Activated CD4-positive, alpha-beta T cell treated with anti-CD3 and anti-CD28 coated beads for 36 hours (primary cell): ENCODE data around the gene AGA. TPM values are rescaled to one million over a fixed set of nuclear protein-coding genes. Genes with fewer than 3 reads are reported as not detected.

Experiments used
- ATAC-seq: fragments of 200-7000 bp; cut with Tn5 transposase; one replicate; pipeline ENCODE4 v1.10.0; 2021; ENCODE audit warnings: mild to moderate bottlenecking, moderate library complexity
- CTCF ChIA-PET: fragments of 350-600 bp; sonication (Branson Sonifier 250); formaldehyde crosslinking; loops from one replicate; lab custom pipeline; 2021; ENCODE audit warnings: antibody characterized with exemption; lab: Charles Lee
- POLR2A ChIA-PET: fragments of 350-600 bp; sonication (Branson Sonifier 250); formaldehyde crosslinking; loops from one replicate; lab custom pipeline; 2021; ENCODE audit warnings: antibody characterized with exemption, inconsistent platforms; lab: Charles Lee
- DNase-seq: peaks from one replicate; pipeline ENCODE4 v3.0.0-alpha.2; 2020
- H3K27ac Mint-ChIP-seq: one replicate; pipeline ENCODE4 v1.8.0; 2021; ENCODE audit warnings: mixed read lengths
- H3K27me3 Mint-ChIP-seq: one replicate; pipeline ENCODE4 v1.8.0; 2021; ENCODE audit warnings: mixed read lengths
- H3K36me3 Mint-ChIP-seq: one replicate; pipeline ENCODE4 v1.8.0; 2021; ENCODE audit warnings: low read depth, mixed read lengths
- H3K4me1 Mint-ChIP-seq: one replicate; pipeline ENCODE4 v1.8.0; 2021; ENCODE audit warnings: mixed read lengths
- H3K4me3 Mint-ChIP-seq: one replicate; pipeline ENCODE4 v1.8.0; 2021; ENCODE audit warnings: mild to moderate bottlenecking, moderate library complexity, mixed read lengths
- H3K9me3 Mint-ChIP-seq: one replicate; pipeline ENCODE4 v1.8.0; 2021; ENCODE audit warnings: low read depth, mixed read lengths
- intact Hi-C, 2 experiments: fragments of 100-400 bp; cut with DNase I in 1 of 2; cut with micrococcal nuclease in 1 of 2; formaldehyde crosslinking; loops; one replicate each; pipeline versions ENCODE4 v1.14.2 to v1.15.1; 2022 to 2024; cut with DNase I, micrococcal nuclease
- total RNA-seq, 2 experiments: library from RNA; stranded (reverse); gene quantifications; one replicate each; pipeline ENCODE4 v1.2.3, GENCODE V29; 2021

Gene AGA
- total RNA-seq, 2 experiments from 2014 or later = 20.8 to 27.7 TPM

- H3K27me3 Mint-ChIP-seq = no peaks in the 10 kb centered on the region
- H3K4me3 Mint-ChIP-seq = no peak overlapping the region
- no peaks in the 10 kb centered on the region for H3K36me3 Mint-ChIP-seq
- intact Hi-C loops = no loop called here
- H3K4me1 Mint-ChIP-seq = peaks cover 11% of the 10 kb centered on the region
- CTCF ChIA-PET = interaction anchor here (0.7 kb wide), 1 partner anchor 27 kb away, joined by 3 read pairs; no protein-coding TSS in a partner anchor
- POLR2A ChIA-PET = no interaction called here
- no peak for ATAC-seq
- no peak overlapping the region for H3K27ac Mint-ChIP-seq
- no peak for DNase-seq
- H3K9me3 Mint-ChIP-seq = no peaks in the 10 kb centered on the region
These were observed 34.2 kb downstream of the AGA start for GRCh38 chr4:177408023-177408422.

GRCh38 chr4:177405508-177405907, 36.7 kb downstream of the AGA start:
- Mint-ChIP-seq H3K36me3 (no peaks in the 10 kb centered on the region), H3K4me3 (no peak overlapping the region), H3K9me3 (no peaks in the 10 kb centered on the region), H3K4me1 (peaks cover 29% of the 10 kb centered on the region), H3K27me3 (no peaks in the 10 kb centered on the region), H3K27ac (no peak overlapping the region)
- ChIA-PET POLR2A (no interaction called here), CTCF (no interaction called here)
- intact Hi-C loops = loop anchor here in 1 of 2 experiments (2.0 kb wide), 1 partner anchor 35 kb away; no protein-coding TSS in a partner anchor
- ATAC-seq (no peak), DNase-seq (no peak)

DNA sequence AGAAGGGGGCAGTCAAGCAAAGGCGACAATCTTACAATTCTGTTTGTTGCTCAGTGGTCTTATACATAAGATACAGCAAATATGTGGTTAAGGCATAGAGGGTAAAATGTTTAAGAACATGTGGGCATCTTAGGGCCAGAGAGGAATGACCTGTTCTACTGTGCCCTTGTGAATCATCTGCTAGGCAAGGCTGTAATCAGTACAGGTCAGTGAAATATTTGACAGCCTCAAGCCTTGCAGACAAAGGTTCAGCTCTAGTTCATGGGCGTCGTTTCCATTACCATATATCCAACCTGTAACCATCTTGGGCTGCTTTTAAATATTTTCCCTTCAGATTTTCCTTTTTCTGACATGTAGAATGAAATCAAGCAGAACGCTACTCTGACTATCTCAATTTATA, 37.3 kb downstream of the AGA start:
- Mint-ChIP-seq H3K27me3 (no peaks in the 10 kb centered on the region), H3K9me3 (no peaks in the 10 kb centered on the region), H3K4me3 (no peak overlapping the region), H3K4me1 (peaks cover 34% of the 10 kb centered on the region), H3K36me3 (no peaks in the 10 kb centered on the region), H3K27ac (no peak overlapping the region)
- no peak for ATAC-seq
- DNase-seq = no peak
- ChIA-PET CTCF (no interaction called here), POLR2A (no interaction called here)
- intact Hi-C loops = loop anchor here in 1 of 2 experiments (2.0 kb wide), 1 partner anchor 36 kb away; no protein-coding TSS in a partner anchor

DNA sequence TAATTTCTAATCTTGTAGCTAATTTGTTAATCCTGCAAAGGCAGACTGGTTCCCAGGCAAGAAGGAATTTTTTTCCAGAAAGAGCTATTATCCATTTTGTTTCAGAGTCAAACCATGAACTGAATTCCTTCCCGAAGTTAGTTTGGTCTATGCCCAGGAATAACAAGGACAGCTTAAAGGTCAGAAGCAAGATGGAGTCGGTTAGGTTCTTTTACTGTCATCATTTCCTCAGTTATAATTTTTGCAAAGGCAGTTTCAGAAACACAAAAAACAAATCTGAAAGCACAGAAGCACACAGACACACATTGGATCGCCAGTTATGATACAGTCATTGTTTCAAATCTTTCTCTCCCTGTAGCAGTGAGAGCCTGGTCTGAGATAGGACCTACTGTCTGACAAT, 37.9 kb downstream of the AGA start:
- ChIA-PET POLR2A (interaction anchor here (1.5 kb wide), 1 partner anchor 38 kb away, joined by 7 read pairs; the partner anchor contains the start of gene AGA), CTCF (no interaction called here)
- no peak for DNase-seq
- no peaks in the 10 kb centered on the region for H3K27me3 Mint-ChIP-seq
- no peak overlapping the region for H3K27ac Mint-ChIP-seq
- intact Hi-C loops = loop anchor here in 1 of 2 experiments (2.0 kb wide), 1 partner anchor 36 kb away; no protein-coding TSS in a partner anchor
- peaks cover 38% of the 10 kb centered on the region for H3K4me1 Mint-ChIP-seq
- no peaks in the 10 kb centered on the region for H3K9me3 Mint-ChIP-seq
- no peak overlapping the region for H3K4me3 Mint-ChIP-seq
- peak; percentile 25 for ATAC-seq
- no peaks in the 10 kb centered on the region for H3K36me3 Mint-ChIP-seq

DNA sequence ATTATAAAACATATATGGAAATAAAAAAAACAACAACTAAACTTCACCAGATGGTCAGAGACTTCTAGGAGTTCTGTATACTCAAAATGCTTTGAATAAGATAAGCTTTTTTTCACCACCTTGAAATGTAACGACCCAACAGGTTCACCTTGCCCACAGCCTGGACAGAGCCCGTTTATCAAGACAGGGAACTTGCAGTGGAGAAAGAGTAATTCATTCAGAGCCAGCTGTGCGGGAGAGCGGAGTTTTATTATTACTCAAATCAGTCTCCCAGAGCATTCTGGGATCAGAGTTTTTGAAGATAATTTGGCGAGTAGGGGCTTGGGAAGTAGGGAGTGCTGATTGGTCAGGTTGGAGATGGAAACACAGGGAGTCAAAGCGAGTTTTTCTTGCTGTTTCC, 38.5 kb downstream of the AGA start:
- H3K27me3 Mint-ChIP-seq = no peaks in the 10 kb centered on the region
- H3K9me3 Mint-ChIP-seq = no peaks in the 10 kb centered on the region
- DNase-seq (no peak), ATAC-seq (no peak)
- intact Hi-C loops = loop anchor here (2.0 kb wide), 1 partner anchor 37 kb away; no protein-coding TSS in a partner anchor
- POLR2A ChIA-PET = interaction anchor here (1.5 kb wide), 1 partner anchor 38 kb away, joined by 7 read pairs; the partner anchor contains the start of gene AGA
- peaks cover 38% of the 10 kb centered on the region for H3K4me1 Mint-ChIP-seq
- no peak overlapping the region for H3K27ac Mint-ChIP-seq
- no peak overlapping the region for H3K4me3 Mint-ChIP-seq
- CTCF ChIA-PET = interaction anchor here (0.5 to 0.7 kb wide), 3 partner anchors 11 to 155 kb away, joined by 3 read pairs; partner anchors contain the start of gene AGA
- no peaks in the 10 kb centered on the region for H3K36me3 Mint-ChIP-seq

GRCh38 chr4:177401658-177402273, 40.5 kb downstream of the AGA start:
- H3K4me3 Mint-ChIP-seq = no peak overlapping the region
- H3K36me3 Mint-ChIP-seq = no peaks in the 10 kb centered on the region
- ChIA-PET POLR2A (no interaction called here), CTCF (no interaction called here)
- peaks cover 38% of the 10 kb centered on the region for H3K4me1 Mint-ChIP-seq
- no peaks in the 10 kb centered on the region for H3K27me3 Mint-ChIP-seq
- peak overlapping the region; percentile 26 for H3K27ac Mint-ChIP-seq
- DNase-seq = no peak
- intact Hi-C loops = loop anchor here in 1 of 2 experiments (2.0 kb wide), 1 partner anchor 39 kb away; no protein-coding TSS in a partner anchor
- no peaks in the 10 kb centered on the region for H3K9me3 Mint-ChIP-seq
- no peak for ATAC-seq

DNA sequence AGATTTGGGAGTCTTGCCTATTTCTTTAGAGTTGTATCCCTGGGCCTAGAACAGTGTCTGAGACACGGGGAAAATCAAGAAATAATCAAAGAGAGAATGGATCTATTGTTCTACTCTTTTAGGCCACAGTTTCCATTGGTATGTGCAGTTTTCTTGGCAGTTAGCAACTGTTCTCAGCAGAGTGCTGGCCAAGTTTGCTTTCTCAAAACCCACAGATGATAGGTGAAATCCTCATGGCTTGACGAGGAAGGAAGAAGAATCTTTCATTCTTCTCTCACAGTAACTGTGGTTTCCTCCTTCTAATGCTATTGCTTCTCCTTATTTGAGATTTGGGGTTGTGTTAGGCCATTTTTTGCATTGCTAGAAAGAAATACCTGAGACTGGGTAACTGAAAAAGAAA, 42.2 kb downstream of the AGA start:
- H3K9me3 Mint-ChIP-seq = no peaks in the 10 kb centered on the region
- CTCF ChIA-PET = no interaction called here
- intact Hi-C loops = no loop called here
- H3K4me3 Mint-ChIP-seq = no peak overlapping the region
- POLR2A ChIA-PET = no interaction called here
- H3K27ac Mint-ChIP-seq = no peak overlapping the region
- no peaks in the 10 kb centered on the region for H3K36me3 Mint-ChIP-seq
- ATAC-seq = no peak
- H3K27me3 Mint-ChIP-seq = no peaks in the 10 kb centered on the region
- no peak for DNase-seq
- H3K4me1 Mint-ChIP-seq = peaks cover 38% of the 10 kb centered on the region

- H3K36me3 Mint-ChIP-seq = no peaks in the 10 kb centered on the region
- no peak for ATAC-seq
These were observed 45.9 kb downstream of the AGA start for GRCh38 chr4:177396352-177396751.

DNA sequence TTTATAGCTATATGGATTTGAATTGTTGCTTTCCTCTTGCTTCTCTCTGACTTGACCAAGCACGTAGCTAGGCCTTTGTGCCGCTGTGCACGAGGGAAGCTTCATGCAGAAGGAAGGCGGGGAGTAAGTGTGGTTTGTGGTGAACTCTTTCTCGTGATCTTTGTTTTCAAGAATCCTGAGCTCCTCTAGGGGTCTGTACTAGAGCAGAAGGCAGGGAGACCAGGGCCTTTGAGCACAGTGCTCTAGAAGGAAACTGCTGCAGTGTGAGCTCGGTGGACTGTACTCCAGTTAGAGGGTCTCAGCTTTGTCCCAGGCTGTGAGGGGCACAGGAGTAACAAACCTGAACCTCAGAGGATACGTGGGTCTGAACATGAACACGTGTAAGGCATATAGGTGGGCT, 49.0 kb downstream of the AGA start:
- Mint-ChIP-seq H3K4me3 (no peak overlapping the region), H3K27me3 (no peaks in the 10 kb centered on the region), H3K9me3 (no peaks in the 10 kb centered on the region), H3K27ac (peak overlapping the region; percentile 14), H3K4me1 (peaks cover 24% of the 10 kb centered on the region), H3K36me3 (no peaks in the 10 kb centered on the region)
- ChIA-PET CTCF (interaction anchor here (0.7 to 1.4 kb wide), 4 partner anchors 10 to 143 kb away, joined by 3 to 5 read pairs (median 3); no protein-coding TSS in a partner anchor), POLR2A (interaction anchor here (1.4 kb wide), 1 partner anchor 49 kb away, joined by 6 read pairs; the partner anchor contains the start of gene AGA)
- peak; percentile 68 for ATAC-seq
- peak; percentile 52 for DNase-seq
- intact Hi-C loops = no loop called here

More at GRCh38 chr4:177396352-177396751, 45.9 kb downstream of the AGA start:
- DNase-seq = no peak
- no peaks in the 10 kb centered on the region for H3K9me3 Mint-ChIP-seq
- H3K4me3 Mint-ChIP-seq = no peak overlapping the region
- no peak overlapping the region for H3K27ac Mint-ChIP-seq
- POLR2A ChIA-PET = no interaction called here
- intact Hi-C loops = no loop called here
- no peaks in the 10 kb centered on the region for H3K27me3 Mint-ChIP-seq
- H3K4me1 Mint-ChIP-seq = peaks cover 33% of the 10 kb centered on the region
- CTCF ChIA-PET = no interaction called here

- intact Hi-C loops = no loop called here
- Mint-ChIP-seq H3K4me3 (no peak overlapping the region), H3K27ac (no peak overlapping the region), H3K9me3 (no peaks in the 10 kb centered on the region), H3K36me3 (no peaks in the 10 kb centered on the region), H3K27me3 (no peaks in the 10 kb centered on the region), H3K4me1 (peaks cover 24% of the 10 kb centered on the region)
- ChIA-PET CTCF (no interaction called here), POLR2A (no interaction called here)
- peak; percentile 39 for ATAC-seq
- no peak for DNase-seq
These were observed 50.3 kb downstream of the AGA start for GRCh38 chr4:177391953-177392352.

DNA sequence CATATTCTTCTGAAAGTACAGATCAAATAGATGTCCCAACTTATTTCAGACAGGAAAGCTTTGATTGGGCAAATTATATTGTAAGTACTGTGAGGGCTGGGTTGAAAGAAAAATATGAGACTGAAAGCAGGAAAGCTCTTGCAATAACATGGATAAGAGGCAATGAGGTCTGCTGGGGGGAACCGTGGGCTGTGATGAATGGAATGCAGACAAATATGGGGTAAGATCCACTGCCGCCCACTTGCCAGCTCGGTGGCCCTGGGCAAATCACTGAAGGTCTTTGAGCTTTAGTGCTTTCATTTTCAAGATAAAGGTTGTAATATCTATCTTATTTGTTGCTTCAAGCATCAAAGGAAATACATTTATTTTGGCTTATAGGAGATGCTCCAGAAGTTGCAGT, 51.0 kb downstream of the AGA start:
- H3K27me3 Mint-ChIP-seq = no peaks in the 10 kb centered on the region
- ATAC-seq (no peak), DNase-seq (no peak)
- POLR2A ChIA-PET = no interaction called here
- no peaks in the 10 kb centered on the region for H3K36me3 Mint-ChIP-seq
- H3K9me3 Mint-ChIP-seq = no peaks in the 10 kb centered on the region
- peaks cover 24% of the 10 kb centered on the region for H3K4me1 Mint-ChIP-seq
- intact Hi-C loops = no loop called here
- peak overlapping the region; percentile 16 for H3K27ac Mint-ChIP-seq
- no peak overlapping the region for H3K4me3 Mint-ChIP-seq
- CTCF ChIA-PET = no interaction called here

DNA sequence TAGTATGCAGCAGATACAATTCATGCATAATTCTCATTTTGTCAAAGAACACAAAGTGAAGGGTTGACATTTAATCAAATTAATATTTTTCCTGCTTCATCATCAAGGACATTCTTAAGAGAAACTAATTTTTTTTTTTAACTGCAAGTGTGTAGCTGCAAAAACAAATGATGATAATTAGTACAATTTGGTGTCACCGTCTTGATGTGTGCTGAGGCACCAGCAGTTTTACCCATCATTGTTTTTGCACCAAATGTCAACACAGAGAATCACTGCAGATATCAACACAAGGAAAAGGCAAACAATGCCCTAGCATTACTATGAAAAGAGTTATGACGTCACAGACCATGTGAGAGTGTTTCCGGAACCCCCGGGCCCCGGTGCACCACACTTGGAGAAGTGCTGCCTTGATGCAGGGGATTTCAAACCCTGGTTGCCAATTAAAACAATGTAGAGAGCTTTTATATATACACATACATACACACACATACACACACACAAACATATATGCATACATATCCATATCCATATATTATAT, 55.9 kb downstream of the AGA start:
- Mint-ChIP-seq H3K36me3 (no peaks in the 10 kb centered on the region), H3K9me3 (no peaks in the 10 kb centered on the region), H3K4me3 (no peak overlapping the region), H3K27me3 (no peaks in the 10 kb centered on the region), H3K4me1 (peaks cover 6% of the 10 kb centered on the region), H3K27ac (no peak overlapping the region)
- POLR2A ChIA-PET = no interaction called here
- CTCF ChIA-PET = no interaction called here
- intact Hi-C loops = no loop called here
- no peak for ATAC-seq
- DNase-seq = no peak
